Ishikawa (cell line): ENCODE results near the gene NBAS.

Experiments
- CEBPB ChIP-seq: IDR thresholded peaks from 2 replicates; pipeline ENCODE4 v1.6.1; 2012
- CREB1 ChIP-seq: IDR thresholded peaks from 2 replicates; pipeline ENCODE4 v1.6.1; 2012; ENCODE audit warnings: low read depth
- EGR1 ChIP-seq: IDR thresholded peaks from 2 replicates; pipeline ENCODE4 v1.6.1; 2012
- EP300 ChIP-seq: IDR thresholded peaks from 2 replicates; pipeline ENCODE4 v1.6.1; 2012; ENCODE audit warnings: borderline replicate concordance
- FOXM1 ChIP-seq: IDR thresholded peaks from 2 replicates; pipeline ENCODE4 v1.6.1; 2012; ENCODE audit warnings: low read depth, borderline replicate concordance
- MAX ChIP-seq: IDR thresholded peaks from 2 replicates; pipeline ENCODE4 v1.6.1; 2012
- NFIC ChIP-seq: IDR thresholded peaks from 2 replicates; pipeline ENCODE4 v1.6.1; 2012
- RAD21 ChIP-seq: IDR thresholded peaks from 2 replicates; pipeline ENCODE4 v1.6.1; 2012; ENCODE audit warnings: low read depth
- REST ChIP-seq: IDR thresholded peaks from 2 replicates; pipeline ENCODE4 v1.6.1; 2012; ENCODE audit warnings: low read depth, mild to moderate bottlenecking
- TAF1 ChIP-seq: IDR thresholded peaks from 2 replicates; pipeline ENCODE4 v1.6.1; 2012; ENCODE audit warnings: low read depth, mild to moderate bottlenecking
- TCF12 ChIP-seq: IDR thresholded peaks from 2 replicates; pipeline ENCODE4 v1.6.1; 2012; ENCODE audit warnings: low read depth
- TEAD4 ChIP-seq: IDR thresholded peaks from 2 replicates; pipeline ENCODE4 v1.6.1; 2012
- USF1 ChIP-seq: IDR thresholded peaks from 2 replicates; pipeline ENCODE4 v1.6.1; 2012
- YY1 ChIP-seq: IDR thresholded peaks from 2 replicates; pipeline ENCODE4 v1.6.1; 2012; ENCODE audit warnings: low read depth
- ZBTB7A ChIP-seq: IDR thresholded peaks from 2 replicates; pipeline ENCODE4 v1.6.1; 2012; ENCODE audit warnings: low read depth

NBAS gene

GRCh38 chr2:15421753-15422152, 139.4 kb downstream of the NBAS start:
- TF ChIP-seq TEAD4 (no peak), MAX (no peak), CREB1 (no peak)

- no peak for TF ChIP-seq USF1
Observed at GRCh38 chr2:15415748-15416147, 145.4 kb downstream of the NBAS start.

GRCh38 chr2:15412779-15413178, 148.4 kb downstream of the NBAS start:
- TF ChIP-seq REST (no peak), EP300 (no peak), ZBTB7A (no peak), NFIC (no peak), TCF12 (no peak), YY1 (no peak), MAX (no peak), EGR1 (no peak), CREB1 (no peak), FOXM1 (no peak)

GRCh38 chr2:15412309-15412708, 148.8 kb downstream of the NBAS start:
- TF ChIP-seq MAX, result no peak

- TF ChIP-seq TCF12, result no peak
Observed at GRCh38 chr2:15410884-15411283, 150.2 kb downstream of the NBAS start.

- TF ChIP-seq EP300 (no peak), CEBPB (no peak), RAD21 (no peak), CREB1 (no peak), TEAD4 (no peak), NFIC (no peak)
Observed at GRCh38 chr2:15408759-15409158, 152.4 kb downstream of the NBAS start.

- TF ChIP-seq CREB1, result no peak
- TF ChIP-seq NFIC, result no peak
- TF ChIP-seq REST, result no peak
Observed at GRCh38 chr2:15407666-15408065, 153.5 kb downstream of the NBAS start.

- TF ChIP-seq YY1 (no peak), CEBPB (no peak), CREB1 (no peak), ZBTB7A (no peak), REST (no peak), TCF12 (no peak), RAD21 (no peak), FOXM1 (no peak), NFIC (no peak), TEAD4 (no peak), MAX (no peak), EGR1 (no peak), USF1 (no peak), TAF1 (no peak), EP300 (no peak)
Observed at GRCh38 chr2:15400240-15400826, 160.8 kb downstream of the NBAS start.
